Daoy (cell line): ENCODE measurements around the gene SDC3. TPM values are rescaled to one million over a fixed set of nuclear protein-coding genes. Genes with fewer than 3 reads are reported as not detected.

ENCODE experiments used
- DNase-seq: peaks from one replicate; pipeline ENCODE4 v3.0.0-alpha.2; 2015; ENCODE audit warnings: low read depth
- total RNA-seq: library from RNA; depleted of rRNA; stranded (reverse); fragments of >200 nt; shearing (Covaris generic); gene quantifications from 2 replicates; pipeline ENCODE4 v1.2.3, GENCODE V29; 2014

SDC3 gene
- total RNA-seq, 1 experiment from 2014 or later, result 32.3 TPM

DNA sequence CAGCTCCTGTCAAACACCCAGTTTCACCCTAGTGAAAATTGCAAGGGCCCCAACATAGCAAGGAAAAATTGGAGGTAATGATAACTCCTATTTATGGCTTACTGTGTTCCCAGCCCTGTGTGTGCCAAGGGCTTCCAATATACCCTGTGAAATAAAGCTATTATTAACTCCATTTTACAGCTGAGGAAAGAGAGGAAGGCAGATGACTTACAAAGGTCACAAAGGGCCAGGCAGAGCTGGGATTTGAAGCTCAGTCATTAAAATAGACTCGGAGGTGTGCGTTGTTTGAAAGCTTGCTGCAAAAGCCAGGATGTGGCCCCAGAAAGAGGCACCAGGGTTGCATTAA is 20.2 kb upstream of the SDC3 start:
- DNase-seq, result no peak

DNA sequence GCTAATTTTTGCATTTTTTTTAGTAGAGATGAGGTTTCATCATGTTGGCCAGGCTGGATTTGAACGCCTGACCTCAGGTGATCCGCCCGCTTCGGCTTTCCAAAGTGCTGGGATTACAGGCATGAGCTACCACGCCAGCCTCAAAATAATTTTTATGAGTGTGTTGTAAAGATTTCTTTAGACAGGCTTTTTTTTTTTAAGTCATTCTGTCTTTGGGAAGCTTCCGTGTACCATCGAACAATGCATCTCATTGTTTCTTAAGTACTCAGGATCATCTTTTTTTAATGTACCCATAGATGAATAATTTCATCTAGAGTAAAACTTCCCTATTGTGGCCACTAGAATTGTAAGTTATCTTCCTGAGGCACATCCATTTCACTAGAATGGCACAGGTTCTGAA is 19.6 kb upstream of the SDC3 start:
- DNase-seq, result no peak

DNA sequence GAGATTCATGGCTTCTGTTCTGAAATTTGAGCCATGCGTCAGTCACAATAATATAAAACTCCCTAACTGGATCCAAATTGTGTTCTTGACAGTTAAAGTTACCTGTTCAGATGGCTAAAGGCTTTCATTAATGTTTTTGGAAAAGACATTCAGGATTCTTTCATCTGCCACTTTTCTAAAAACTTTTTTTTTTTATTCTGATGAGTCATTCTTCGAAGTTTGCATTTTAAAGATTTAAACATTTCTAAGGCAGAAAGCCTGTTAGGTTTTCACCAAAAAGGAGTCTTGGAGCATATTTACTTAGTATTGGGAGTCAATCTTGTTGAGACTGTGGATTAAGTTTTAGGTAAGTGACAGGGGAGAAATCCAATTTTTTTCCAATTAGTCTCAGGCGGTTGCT is 18.9 kb upstream of the SDC3 start:
- DNase-seq, result no peak

DNA sequence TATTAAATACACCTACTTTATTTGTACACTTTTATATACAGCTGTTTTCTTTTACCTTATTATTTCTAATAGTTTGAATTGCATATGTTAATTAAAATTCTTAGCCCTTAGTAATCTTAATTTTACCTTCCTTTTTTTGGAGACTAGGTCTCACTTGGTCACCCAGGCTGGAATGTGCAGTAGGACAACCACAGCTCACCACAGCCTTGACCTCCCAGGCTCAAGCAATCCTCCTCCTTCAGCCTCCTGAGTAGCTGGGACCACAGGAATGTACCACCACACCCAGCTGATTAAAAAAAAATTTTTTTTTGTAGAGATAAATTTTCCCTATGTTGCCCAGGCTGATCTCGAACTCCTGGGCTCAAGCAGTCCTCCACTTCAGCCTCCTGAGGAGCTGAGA is 15.0 kb upstream of the SDC3 start:
- DNase-seq, result peak; percentile 51

DNA sequence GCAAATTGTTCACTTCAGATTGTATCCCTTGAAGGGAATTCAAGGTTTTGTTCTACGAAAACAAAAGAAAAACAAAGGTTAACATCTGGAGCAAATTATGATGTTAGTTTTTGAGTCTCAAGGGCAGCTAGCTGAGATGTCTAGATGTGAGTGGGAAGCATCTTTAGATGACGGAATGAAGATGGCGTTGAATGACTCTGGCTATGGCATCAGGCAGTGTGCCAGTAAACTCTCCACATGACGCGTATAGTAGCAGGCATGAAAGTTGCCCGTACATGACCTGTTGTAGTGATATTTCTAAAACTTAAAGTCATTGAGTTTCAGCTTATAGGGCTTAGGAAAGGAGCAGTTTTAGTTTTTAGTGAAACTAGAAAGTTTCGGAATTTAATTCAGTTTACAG is 12.3 kb upstream of the SDC3 start:
- no peak for DNase-seq

DNA sequence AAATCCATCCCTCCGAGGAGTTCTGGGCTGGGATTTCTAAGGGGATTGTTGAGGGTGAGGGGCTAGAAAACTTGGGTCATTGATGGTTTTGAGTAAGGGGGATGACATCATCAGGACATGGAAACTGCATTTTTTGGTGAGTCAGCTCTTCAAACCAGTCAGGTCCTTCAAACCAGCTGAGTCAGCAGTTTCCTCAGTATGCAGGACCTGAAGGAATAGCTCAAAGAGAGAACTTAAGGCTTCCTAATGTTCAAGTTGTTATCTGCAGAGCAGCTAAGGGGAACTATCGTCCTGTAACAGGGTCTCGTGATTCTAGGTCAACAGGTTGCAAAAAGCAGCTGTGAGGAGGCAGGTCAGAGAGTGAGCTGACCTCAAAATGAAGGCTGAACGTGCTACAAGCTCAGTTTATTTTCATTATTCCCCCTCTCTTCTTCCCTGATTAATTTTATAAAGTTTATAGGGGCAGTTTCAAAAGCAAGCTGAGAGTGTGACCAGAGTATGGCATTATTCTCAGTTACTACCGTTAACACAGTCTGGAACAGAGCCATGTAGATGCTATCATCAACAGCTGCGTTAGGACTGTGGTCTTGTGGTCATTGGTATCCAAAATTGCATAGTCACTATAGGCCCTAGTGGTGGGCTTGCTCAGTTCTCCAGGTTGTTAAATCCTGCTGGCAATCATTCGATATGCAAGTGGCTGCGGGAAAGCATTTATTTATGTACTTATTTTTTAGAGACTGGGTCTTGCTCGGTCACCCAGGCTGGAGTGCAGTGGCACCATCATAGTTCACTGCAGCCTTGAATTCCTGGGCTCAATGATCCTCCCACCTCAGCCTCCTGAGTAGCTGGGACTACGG is 10.7 kb upstream of the SDC3 start:
- DNase-seq, result peak; percentile 66

DNA sequence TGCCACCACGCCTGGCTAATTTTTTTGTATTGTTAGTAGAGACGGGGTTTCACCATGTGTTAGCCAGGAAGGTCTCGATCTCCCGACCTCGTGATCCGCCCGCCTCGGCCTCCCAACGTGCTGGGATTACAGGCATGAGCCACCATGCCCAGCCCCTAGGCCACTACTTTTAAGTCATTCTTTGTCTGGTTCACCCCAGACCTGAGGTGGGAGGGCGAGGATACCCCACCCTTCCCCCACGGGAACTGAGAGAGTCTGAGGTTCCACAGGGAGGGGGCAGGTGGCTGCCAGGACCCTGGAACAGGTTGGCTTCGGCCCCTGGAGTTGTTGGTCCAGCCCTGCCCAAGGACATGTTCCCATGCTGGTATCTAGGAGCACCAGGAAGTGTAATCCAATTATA is 7.7 kb upstream of the SDC3 start:
- DNase-seq, result no peak

DNA sequence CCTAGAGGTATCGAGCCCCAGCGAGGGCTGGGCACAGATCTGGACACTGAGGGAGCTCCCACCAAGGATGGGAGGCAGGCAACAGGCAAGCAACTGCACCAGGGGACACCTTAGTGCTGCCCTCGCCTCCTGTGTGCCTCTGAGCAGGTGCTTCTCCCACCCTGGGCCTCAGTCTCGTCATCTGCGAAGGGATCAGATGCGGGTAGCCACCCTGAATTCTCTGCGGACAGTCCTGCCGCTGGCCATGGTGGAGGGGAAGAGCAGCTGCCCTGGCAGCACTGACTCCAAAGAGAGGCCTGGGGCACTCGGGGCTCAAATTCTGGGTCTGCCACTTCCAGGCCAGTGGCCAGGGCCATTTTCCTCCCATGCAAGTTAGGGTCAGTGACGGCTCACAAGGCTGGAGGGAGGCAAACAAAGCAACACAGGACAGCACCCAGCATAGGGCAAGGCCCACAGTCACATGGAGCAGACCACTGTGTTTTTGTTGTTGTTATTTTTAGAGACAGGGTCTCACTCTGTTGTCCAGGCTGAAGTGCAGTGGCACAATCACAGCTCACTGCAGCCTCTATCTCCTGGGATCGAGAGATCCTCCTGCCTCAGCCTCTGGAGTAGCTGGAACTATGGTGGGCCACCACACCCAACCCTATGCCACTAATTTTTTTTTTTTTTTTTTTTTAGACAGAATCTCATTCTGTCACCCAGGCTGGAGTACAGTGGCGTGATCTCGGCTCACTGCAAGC is 7.1 kb upstream of the SDC3 start:
- DNase-seq, result no peak

DNA sequence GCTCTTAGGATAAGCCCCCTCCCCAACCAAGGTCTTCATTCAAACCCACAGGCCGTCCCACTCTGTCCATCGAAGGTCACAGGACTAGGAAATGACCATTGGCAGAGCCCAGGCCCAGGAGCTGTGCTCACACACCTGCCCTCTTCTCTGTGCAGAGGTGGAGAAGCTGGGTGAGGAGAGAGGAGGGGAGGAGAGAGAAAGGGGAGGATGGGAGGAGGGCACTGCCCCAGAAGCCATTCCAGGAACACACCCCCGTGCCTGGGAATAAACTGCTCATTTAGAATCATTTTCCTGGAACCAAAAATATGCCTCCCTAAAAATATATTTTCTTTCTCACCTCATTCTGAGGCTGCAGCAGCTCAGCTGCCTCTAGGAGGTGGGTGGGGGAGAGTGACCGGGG is 6.4 kb upstream of the SDC3 start:
- no peak for DNase-seq

DNA sequence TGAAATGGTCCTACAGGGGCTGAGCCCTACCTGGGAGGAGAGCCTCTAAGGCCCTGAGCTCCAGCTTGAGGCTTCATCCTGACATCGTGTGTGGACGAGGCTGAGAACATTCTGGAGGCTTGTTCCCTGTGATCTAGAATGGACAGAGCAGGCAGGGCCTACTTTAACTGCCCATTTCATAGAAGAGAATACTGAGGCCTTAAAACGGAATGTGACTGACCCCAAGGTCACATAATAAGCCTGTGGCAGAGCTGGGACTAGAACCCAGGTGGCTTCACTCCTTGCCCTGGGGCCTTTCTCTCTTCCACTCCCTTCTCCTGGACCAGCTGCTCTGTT is 6.0 kb upstream of the SDC3 start:
- no peak for DNase-seq

DNA sequence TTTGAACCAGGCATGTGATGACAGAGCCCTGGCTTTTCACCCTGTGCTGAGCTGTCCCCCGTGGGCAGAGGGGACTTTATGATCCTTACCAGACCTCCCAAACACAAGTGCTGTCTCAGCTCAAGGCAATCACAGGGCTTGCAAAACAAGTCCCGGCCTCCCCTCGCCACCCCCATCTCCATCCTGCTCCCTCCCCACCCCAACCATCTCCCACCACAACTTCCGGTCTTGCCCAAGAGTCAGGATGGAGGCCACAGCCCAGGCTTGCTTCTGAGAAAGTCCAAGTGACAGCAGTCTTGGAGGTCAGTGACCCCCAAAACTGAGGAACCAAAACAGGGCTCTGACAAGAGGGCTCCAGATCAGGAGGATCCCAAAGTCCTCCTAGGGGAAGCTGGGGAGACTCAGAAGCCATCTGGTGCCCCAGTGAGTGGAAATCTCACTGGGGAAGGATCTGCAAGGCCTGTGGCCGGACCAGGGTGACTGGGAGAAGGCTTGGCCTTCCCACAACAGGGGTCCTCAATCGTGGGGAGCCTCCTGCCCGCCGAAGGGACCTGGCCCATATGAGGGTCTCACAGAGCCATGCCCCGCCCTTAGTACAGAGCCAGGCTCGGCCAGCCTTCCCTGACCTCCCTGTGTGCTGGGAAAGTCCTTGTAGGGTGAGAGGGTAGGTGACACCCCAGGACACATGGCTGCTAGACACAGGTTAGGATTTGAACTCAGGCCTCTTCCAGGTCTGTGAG is 4.5 kb upstream of the SDC3 start:
- no peak for DNase-seq

DNA sequence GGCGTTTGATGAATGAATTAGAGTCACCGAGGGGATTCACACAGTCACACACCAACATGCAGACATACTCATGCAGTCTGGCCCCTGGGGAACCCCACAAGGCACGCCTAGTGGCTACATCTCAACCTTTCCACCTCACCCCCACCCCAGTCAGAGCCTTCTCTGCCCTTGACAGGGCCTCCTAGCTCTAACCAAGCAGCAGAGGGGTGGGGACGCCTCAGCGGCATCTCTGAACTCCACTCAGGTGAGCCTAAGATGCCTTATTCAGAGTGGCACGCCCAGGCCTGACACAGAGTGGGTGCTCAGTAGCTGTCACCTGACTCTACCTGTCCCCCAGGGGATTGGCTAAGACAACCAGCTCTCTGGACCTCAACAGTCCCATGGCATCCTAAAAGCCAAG is 3.7 kb upstream of the SDC3 start:
- no peak for DNase-seq

DNA sequence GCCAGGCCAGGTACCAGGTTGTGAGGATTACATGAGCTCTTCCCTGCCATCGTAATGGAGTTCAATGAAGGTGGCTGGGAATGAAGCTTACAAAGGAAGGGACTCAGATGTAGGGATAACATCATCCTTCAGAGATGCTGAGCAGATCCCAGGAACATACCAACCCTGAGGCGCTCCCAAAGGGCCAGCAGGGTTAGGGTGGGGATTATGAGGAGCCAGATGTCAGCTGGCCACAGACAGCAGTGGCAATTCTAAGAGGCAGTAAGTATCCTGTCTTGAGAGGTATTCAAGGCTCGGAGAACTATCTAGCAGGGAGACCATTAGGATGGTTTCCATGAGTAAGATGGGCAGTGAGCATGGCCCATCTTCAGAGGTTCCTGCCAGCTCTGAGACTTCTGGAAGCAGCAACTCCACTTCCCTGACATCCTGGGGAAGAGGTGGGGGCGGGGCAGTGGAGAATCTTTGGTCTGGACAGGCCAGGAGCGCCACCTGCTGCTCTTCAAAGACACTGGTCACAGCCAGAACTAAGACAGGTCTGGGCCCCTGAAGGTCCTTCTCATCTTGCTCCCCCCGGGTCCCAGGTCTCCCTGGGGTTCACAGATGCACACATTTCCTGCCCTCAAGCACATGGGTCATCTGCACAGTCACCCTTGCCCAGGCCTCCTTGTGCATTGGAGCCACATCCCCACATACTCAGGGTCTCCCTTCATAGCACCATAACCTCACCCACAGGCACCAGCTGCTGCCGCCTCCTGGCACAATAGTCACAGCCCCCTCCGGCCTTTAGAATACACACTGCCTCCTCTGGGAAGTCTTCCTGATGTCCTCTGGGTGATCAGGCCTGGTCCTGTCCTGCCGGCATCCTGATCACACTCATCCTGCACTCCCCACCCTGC is 2.7 kb upstream of the SDC3 start:
- DNase-seq, result peak; percentile 90

DNA sequence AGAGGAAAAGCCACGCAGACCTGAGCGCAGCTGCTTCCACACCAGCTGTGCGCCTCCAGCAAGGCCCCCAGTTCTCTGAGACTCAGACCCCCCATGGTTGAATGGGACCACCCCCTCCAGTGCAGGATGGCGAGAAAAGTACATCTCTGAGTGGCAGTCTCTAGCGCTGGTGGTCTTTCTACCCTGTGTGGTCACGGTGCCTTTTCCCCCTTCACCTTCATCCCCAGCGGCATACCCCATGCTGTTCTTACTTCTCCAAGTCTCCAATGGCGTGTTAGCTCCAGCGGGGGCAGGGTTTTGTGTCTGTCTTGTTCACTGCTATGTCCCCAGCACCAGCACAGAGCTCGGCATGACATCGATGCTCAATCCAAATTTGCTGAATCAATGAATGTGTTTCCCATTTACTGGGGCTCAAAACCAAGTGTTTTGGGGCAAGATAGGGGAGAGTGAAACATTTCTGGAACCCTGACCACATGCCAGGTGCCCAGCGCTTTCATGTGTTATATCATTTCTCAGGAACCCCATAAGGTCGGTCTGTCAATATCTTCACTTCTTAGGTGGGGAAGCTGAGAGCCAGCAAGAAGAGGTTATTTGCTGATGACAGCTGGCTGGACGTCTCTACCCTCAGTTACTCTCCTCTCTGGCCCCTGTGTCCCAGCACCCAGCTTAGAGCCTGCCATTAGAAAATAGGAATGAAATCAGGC is 959 bp upstream of the SDC3 start:
- no peak for DNase-seq

DNA sequence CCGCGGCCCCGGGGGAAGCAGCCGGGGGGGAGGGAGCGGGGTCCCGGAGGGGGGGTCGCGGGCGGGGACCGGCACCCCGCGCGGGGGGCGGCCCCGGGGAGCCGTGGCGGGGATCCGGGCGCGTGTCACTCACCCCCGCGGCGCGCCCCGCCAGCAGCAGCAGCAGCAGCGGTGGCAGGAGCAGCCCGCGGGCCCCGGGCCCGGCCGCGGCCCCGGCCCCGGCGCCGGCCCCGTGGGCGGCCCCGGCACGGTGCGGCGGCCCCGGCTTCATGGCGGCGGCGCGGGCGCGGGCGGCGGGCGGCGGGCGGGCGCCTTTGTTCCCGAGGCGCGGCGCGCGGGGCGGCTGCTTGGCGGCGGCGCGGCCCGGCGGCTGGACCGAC is 252 bp downstream of the SDC3 start:
- DNase-seq, result no peak

DNA sequence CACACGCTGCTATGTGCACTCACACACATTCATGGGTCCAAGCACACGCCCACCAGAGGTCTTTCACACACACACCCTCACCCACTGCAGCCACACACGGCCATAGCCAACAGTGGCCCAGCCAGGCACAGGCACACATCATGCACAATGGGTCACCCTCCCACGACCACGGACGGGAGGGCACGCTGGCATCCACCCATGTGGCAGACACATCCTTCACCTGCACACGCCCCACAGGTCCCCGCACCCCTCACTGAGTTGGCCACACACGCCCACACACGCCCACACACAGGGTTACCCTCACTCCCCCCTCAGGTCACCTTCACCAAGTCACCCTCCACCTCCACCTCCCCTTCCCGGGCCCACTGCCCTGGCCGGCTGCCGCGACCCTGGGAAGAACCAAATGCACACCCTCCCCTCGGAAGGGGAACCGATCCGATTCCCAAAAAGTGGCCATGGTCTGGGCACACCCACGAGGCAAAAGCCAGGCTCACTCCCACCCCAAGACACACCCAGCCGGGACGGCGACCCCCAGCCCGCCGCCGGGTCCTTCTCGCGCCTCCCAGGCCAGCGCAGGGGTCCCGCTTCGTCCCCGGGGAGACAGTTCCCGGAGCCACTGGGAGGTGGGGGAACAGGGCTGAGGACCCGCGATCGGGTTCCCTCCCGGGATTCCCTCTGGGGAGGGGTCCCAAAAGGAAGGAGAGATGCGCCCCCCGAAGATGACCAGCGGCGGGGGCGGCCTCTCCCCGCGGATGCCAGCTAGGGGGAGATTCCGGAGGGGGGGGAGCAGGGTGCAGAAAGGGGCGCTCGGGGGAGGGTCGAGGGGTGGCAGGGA is 860 bp downstream of the SDC3 start:
- no peak for DNase-seq

DNA sequence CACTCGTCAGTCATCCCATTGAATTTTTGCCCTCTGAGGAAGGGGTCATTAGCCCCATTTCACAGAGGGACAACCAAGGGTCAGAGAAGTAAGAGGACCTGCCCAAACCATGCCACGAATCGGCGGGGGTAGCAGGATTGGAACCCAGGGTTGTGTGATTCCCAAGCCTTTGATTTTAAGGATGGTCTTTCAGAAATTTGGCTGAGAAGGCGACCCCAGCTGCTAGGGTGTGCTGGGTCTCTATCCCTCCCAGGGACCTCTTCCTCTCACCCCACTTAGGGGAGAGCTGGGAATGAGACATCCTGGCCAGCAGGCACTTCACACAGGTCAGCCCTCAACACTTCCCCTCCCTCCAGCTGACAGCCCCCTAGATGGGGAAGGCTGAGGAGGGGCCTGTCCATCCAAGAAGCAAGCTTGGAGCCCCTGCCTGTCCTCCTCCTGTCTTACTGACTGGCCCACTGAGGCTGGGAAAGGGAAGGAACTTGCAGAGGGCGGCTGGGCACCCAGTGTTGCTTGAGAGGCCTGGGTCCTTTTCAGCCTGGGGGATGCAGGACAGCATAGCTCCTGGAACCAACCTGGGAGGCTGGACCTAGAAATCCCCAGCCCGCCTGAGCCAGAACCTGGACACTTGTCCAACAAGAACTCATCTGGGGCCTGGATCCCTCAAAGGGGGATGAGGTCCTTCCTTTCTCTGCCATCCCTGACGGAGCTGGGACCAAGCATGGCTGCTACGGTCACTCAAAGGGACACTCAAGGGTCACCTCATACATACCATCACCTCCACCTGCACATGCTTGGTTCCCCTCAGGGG is 1.7 kb downstream of the SDC3 start:
- no peak for DNase-seq

DNA sequence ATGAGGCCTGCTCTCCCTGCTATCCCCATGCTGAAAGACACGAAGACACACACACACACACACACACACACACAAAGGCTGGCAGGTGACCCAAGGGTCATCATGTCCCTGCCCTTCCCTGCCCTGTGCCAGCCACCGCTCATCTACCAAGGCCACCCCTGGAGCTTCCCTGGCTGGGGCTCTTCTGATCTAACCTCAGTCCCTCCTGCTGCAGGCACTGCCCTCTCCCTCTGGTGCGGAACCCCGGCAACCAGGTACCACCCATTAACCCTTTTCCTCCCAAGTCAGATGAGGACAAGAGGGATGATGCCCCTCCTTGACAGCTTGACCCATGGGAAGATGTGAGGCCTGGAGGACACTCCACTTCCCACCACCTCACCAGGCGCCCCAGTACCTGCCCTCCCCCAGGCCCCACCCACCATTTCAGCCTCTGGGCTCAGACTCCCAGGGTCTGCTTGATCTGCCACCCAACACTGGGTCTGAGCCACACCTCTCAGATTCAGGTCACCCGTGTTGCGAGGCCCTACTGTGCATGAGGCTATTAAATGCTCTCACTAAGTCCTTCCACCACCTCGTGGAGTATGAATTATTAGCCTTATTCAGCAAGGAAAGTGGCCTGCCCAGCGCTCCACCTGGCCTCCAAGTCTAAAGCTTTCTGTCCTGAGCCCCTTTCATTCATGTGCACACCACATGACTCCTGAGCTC is 2.5 kb downstream of the SDC3 start:
- no peak for DNase-seq

DNA sequence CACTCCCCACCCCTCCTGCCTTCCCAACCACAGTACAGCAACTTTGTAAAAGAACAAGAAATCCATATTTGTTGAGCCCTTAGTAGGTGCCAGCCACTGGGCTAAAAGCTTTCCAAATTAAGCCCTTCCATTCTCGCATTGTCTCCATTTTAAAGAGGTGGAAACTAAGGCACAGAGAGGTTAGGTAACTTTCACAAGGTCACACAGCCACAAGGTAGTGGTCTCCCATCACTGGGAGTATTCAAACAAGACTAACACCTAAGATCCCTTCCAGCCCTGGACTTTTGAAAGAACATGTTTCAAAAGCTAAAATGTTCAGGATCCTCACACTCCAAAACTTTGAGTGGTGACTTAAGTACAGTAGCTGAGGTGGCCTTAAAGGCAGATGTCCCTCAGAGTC is 3.2 kb downstream of the SDC3 start:
- DNase-seq, result no peak
